GM19035 (cell line): ENCODE measurements around the gene ASB7.

Experiments
- ATAC-seq: cut with Tn5 transposase; IDR thresholded peaks from one replicate; pipeline ENCODE4 v1.9.1; 2021; ENCODE audit not compliant: unreplicated experiment

The ASB7 gene

DNA sequence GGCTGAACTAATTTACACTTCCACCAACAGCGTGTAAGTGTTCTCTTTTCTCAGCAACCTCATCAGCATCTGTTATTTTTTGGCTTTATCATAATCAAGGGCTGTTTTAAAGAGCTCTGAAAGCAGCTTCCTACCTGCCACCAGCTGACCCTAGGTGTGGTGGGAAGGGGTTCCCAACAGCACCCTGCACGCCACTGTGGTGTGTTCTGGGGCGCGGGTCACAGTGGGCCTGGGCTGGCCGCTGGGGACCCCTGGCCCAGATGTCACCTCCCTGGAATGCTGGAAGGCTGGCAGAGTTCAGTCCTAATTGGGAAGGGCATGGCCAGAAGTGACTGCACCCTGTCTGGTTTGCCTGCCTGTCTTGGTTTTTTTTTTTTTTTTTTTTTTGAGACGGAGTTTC, 82.2 kb downstream of the ASB7 start:
- ATAC-seq: no peak

DNA sequence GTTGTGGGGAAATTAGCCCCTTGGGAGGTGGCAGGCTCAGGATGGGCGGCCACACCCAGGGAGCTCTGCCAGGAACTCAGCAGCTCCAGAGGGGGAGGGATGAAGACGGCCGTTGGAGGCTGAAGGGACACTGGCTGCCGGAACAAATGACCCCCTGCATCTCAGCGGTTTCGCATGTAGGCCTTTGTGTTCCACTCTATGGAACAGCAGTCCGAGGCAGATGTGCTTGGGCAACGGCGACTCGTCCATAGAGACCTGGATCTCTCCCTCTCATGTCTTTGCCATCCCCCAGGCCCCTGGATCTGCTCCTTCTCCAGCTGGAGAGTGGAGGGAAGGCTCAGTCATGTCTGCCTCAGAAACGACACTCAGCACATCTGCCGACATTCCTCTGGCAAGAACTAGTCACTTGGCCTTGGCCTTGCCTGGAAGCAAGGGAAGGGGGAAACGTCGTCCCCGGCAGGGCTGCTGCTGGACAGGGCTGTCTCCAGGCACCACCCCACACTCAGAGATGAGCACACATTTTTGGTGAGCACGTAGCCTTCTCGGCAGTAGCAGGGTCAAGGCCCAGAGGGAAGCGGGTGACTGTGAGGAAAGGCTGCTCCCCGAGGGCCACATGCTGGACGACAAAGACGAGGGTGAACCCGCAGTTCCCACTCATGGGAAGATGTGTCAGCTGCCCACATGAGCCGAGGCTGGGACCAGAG, 83.8 kb downstream of the ASB7 start:
- ATAC-seq: no peak

DNA sequence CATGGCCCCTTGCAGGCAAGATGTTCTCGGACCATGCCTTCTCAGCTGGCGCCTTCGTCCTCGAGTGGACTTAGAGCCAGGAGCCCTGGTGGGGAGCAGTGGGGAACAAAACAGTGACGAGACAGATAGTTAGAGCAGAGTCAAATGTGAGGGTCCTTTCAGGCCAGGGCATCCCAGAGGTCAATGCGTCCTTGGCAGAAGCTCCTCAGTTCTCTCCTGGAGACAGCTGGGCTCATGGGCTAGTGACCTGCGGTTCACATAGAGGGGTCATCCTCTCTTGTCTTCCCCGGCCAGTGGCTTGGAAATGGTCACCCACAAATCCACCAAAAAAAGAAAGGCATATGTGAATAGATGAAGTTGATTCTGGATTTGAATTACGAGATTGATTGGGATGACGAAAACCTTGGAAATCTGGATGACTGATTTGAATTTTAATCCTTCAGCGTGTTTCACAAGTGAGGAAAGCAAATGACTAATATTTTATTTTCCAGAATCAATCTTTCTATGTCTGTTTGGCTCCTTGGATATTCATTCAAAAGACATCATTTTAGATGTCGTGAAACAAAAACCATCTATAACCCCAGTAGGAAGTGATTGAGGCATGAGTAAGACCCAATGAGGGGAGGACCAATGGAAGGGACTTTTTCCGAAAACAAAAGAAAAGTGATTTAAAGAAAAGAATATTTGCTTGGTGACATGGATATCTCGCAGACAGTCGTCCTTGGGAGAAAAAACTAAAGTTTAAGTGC, 84.5 kb downstream of the ASB7 start:
- no peak for ATAC-seq

DNA sequence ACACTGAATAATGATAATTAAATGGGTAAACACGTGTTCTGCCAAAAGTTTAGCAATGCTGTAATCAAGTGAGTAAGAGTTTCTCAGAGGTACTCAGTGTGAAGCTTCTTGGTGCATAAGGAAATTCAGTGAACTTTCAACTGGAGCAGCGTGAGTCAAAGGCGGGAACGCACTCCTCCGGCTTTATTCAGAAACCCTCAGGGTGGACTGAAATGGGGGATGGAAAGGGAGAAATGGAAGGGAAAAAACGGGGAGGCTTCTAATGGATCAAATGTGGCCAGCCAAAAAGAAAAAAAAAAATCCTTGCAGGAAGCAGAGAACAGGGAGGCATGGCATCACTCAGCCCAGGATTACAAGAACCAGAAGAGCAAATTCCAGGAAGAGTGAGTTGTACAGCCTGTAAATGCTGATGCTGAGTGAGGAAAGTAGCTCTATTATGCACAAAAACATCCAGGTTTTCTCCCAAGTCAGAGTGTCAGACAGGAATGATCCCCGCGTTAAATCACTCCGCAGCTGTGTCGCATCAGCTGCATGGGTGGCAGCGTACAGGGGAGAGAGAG, 85.3 kb downstream of the ASB7 start:
- no peak for ATAC-seq

DNA sequence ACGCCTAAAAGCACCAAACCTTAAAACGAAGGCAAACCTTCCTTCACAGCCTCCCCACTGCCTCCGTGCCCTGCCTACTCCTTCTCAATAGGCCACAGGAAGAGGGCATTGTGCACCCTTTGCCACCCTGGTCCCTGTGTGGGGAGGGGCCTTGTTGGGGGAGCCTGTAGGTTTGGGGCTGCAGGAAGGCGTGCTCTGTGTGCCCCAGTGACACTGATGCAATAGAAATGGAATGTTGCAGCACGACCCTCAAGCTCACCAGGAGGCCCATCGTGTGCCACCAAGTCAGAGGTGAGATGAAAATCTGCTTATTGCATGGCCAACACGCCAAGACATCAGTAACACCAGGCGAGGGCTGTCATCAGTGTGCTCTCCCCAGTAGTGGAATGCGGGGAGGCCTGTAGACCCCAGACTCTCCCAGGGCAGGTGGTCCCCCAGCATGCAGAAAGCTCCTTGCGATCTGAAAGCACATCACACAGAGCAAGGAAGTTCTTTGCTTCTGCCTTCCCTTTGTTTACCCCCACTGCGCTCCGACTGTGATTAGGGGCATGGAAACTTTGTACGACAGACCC, 86.2 kb downstream of the ASB7 start:
- ATAC-seq: no peak

DNA sequence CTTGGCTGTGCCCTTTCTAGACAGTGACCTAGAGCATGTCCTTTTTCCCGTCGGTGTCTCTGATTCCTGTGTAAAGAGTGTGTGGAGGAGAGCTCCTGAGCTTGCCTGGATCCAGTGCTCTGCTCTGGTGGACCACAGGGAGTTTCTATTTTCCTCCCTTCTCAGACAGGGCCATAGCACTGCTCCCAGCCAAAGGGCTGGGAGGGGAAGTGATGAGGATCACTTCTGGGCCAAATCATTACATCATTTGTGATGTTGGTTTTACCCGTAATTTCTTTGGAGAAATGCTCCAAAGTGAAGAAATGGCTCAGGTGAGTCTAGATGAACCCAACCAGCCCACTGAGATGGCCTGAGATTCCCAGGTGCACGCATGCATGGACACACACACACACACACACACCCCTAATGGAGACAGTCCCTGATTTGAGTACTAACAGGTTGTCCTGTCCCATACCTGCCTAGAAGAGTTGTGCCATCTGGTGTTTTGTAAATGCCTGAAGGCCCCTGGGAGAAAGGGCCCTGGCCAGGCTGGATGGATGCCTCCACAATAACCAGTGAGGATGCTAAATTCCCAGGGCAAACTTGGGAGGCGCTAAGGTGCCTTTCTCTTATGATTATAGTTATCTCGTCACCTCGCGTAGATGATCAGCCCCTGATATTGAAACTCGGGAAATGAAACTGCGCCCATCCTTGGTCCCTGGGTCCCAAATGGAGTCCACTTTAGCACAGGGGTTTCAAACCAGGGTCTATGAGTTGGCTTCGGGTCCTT, 86.9 kb downstream of the ASB7 start:
- ATAC-seq: no peak

DNA sequence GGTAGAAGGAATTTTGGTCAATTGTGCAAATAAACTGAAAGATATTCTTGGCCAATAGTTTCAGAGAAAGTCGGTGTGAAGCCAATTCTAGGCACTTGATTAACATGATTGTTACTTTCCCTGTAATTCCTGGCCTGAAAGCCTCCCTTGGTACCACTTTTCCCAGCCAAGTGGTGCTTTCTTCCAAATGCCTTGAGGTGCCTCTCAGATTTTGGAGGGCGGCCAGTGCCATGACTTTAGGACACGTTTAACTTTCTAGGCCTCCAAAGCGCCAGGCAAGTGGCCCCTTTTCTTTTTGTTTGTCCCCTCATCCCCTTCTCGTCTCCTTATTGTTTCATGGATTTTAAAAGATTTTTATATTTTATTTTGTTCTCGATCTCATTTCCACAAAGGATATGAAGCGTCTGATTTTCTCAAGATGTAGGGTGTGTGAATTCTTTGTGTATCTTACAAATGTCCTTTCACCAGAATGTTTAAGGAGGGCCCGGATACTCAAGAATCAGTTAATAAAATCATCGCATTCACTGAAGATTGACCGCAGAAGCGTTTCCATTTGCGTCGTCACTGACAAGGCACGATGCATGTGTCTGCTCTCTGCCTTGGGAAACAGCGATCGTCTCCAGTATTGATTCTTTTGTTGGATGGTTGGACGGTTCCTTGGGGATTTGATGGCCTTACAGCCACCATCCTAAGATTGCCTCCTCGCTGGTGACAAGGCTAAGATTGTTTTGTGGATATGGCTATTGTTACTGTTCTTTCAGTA, 87.8 kb downstream of the ASB7 start:
- ATAC-seq: no peak

DNA sequence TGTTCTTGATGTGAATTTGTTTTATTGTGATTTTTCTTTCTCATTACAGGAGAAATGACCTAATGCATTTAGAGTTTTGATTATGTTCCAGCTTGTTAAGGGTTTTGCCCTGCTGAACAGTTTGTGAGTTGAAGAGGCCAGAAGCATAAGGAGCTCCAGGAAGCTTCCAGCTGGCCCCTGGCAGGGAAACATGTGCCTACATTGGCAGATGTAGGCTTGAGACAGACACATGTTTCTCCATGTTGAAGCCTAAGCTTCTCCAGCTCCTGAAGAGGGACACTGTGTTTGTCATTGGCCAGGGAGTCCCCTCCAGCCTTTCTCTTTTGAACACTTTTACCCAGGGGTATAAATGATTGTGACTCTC, 88.4 kb downstream of the ASB7 start:
- ATAC-seq: no peak

DNA sequence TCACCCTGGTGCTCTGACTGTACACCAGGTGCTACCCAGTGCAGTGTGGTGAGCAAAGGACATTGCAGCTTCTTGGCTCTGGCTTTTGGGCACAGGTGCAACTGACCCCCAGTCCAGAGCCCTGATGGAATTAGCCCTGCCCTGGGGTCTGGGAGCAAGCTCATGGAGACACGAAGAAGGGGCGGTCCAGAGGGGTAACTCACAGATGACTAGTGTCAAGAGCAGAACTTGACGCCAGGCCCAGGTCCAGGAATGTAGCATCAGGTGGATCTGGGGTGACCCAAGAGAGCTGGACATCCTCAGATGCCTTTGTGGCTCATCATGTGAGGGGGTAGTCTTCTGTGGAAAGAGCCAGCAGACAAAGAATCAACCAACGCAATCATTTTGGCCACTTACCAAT, 88.9 kb downstream of the ASB7 start:
- no peak for ATAC-seq

DNA sequence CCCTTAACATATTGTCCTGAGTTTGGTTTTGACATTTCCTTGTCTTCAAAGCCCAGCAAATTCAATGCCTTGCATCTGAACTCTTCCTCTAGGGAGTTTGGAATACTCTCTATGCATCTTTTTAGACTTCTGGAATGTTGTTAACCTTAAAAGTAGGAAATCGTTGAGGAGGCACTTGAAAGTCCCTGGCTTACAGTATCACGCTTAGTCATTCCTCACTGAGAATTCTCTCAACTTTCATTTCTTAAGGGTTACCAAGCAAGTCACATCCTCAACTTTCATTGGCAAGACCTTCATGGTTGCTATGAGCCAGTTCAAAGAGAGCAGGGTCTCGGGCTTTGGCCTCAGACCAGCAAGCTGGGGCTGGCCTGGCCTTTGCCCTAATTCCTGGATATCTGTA, 89.9 kb downstream of the ASB7 start:
- no peak for ATAC-seq

DNA sequence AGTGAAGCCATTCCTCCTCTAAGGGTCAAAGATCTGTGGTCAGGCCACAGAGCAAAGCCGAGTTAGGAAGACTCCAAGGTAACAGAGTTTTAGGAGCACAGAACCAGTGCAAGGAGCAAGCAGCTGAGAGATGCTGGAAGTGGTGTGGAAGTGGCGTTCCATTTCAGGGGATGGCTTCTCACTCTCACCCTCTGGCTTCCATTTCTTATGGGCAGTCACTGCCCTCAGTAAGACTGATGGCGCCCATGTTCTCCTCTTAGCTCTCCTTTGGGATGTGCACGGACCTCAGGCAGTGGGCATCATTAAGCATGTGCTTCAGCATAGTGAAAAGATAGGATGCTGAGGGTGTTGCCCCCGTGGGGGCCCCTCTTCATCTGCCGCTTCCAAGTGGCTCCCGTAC, 90.3 kb downstream of the ASB7 start:
- no peak for ATAC-seq

DNA sequence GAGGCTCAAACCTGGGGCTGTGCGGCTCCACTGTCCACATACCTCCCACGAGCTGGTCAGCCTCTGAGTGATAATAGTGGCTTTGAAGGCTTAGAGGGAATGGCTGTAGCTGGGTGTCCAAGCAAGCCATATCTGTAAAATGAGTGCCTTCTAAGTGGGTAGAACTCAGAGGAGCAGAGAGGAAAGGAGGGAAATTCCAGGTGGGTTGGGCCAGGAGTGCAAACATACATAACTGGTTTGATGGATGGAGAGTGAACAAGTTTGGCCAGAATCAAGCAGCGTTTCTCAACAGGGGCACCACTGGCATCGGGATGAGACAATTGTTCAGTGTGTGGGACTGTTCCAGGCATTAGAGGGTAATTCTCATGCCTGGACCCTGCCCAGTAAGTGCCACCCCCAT, 91.1 kb downstream of the ASB7 start:
- ATAC-seq: no peak

DNA sequence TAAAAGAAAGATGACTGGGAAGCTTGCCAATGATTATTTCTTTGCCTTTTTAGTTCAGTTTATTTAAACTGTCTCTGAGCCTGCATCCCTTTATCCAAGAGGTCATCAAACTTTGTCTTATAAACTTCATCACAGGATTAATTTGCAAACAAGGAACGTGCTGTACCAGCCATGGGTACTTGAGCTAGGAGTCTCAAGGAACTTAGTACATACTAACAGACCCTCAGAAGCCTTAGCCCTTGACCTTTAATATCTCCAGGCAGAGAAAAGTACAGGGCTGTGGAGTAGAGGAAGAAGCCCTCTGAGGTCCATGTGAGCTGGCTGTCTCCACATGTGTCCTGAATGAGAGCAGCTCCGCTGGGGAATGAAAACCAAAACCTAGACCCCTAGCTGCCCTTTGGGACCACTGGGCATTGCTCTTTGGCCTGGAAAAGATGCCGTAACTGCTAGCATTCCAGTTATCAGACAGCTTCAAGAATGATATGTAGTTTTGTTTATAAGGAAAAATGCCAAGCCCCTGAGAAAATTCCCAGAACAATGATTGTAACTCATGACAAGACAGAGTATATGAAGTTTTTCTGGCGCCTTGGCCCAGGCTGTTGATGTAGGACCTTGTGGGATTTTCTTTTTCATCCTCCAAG, 92.1 kb downstream of the ASB7 start:
- no peak for ATAC-seq

DNA sequence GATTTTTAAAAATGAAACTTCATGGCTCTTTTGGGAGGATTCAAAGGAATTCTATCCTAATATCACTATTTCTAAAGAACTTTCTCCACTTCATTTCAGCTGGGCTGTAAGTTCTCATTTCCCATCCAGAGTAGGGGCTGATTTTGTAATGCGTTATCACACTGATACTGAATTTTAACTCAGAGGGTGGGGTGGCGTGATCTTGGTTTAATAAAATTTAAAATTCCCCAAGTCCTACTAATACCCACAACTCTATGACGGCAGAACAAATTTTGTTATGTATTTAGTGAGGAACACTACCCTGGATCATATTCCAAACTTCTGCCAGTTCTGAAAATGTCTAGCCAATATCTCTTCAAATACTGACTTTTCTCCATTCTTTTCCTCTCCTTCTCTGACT, 92.7 kb downstream of the ASB7 start:
- ATAC-seq: no peak

DNA sequence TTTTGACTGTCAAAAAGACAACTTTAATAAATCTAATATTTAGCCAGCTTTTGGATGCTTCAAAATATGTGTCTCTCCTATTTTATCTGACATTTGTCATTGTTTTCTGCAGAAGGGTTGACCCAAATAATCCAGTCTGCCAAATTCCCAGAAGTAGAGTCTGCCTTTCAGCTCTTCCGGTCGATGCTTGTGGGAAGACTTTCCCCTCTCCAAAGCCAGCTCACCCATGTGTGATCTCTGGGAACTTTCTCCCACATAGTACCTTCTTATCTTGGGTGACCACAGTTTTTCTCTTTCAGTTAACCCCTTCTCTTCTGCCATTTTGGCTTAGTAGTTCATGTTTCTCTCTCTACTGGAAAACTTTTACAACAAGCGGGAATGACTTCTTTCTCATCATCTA, 94.1 kb downstream of the ASB7 start:
- ATAC-seq: no peak
